Epithelial cell of proximal tubule (primary cell): ENCODE results near the gene UGT1A4. TPM values are rescaled to one million over a fixed set of nuclear protein-coding genes. Genes with fewer than 3 reads are reported as not detected.

Experiments
- DNase-seq: peaks from one replicate; pipeline ENCODE4 v3.0.0-alpha.2; 2011; ENCODE audit warnings: low read depth
- H3K4me3 ChIP-seq: 2 replicates; pipeline ENCODE4 v1.5.1; 2011; ENCODE audit warnings: low read depth, mild to moderate bottlenecking, low read length
- total RNA-seq: library from RNA; depleted of rRNA; stranded (reverse); fragments of >200 nt; gene quantifications from 2 replicates; pipeline ENCODE4 v1.2.3, GENCODE V29; 2015
- TF ChIP-seq, protein P1 (sequence below): conservative IDR thresholded peaks from 2 replicates; pipeline ENCODE4 v1.5.1; 2012; ENCODE audit warnings: low read depth, mild to moderate bottlenecking, low read length

Gene UGT1A4
- total RNA-seq, 1 donor from 2014 or later: not detected

DNA sequence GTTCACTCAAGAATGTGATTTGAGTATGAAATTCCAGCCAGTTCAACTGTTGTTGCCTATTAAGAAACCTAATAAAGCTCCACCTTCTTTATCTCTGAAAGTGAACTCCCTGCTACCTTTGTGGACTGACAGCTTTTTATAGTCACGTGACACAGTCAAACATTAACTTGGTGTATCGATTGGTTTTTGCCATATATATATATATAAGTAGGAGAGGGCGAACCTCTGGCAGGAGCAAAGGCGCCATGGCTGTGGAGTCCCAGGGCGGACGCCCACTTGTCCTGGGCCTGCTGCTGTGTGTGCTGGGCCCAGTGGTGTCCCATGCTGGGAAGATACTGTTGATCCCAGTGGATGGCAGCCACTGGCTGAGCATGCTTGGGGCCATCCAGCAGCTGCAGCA is 41.5 kb downstream of the UGT1A4 start, which contains the start of gene UGT1A1:
Gene UGT1A1, plus strand, starts transcription at position 228 of the 400 bp plus-strand sequence. Its CDS starts 18 bp downstream, at position 246.
- H3K4me3 ChIP-seq: no peak within 1 kb of the TSS
- TF ChIP-seq, protein P1, sequence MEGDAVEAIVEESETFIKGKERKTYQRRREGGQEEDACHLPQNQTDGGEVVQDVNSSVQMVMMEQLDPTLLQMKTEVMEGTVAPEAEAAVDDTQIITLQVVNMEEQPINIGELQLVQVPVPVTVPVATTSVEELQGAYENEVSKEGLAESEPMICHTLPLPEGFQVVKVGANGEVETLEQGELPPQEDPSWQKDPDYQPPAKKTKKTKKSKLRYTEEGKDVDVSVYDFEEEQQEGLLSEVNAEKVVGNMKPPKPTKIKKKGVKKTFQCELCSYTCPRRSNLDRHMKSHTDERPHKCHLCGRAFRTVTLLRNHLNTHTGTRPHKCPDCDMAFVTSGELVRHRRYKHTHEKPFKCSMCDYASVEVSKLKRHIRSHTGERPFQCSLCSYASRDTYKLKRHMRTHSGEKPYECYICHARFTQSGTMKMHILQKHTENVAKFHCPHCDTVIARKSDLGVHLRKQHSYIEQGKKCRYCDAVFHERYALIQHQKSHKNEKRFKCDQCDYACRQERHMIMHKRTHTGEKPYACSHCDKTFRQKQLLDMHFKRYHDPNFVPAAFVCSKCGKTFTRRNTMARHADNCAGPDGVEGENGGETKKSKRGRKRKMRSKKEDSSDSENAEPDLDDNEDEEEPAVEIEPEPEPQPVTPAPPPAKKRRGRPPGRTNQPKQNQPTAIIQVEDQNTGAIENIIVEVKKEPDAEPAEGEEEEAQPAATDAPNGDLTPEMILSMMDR: no peak
- DNase-seq: no peak

DNA sequence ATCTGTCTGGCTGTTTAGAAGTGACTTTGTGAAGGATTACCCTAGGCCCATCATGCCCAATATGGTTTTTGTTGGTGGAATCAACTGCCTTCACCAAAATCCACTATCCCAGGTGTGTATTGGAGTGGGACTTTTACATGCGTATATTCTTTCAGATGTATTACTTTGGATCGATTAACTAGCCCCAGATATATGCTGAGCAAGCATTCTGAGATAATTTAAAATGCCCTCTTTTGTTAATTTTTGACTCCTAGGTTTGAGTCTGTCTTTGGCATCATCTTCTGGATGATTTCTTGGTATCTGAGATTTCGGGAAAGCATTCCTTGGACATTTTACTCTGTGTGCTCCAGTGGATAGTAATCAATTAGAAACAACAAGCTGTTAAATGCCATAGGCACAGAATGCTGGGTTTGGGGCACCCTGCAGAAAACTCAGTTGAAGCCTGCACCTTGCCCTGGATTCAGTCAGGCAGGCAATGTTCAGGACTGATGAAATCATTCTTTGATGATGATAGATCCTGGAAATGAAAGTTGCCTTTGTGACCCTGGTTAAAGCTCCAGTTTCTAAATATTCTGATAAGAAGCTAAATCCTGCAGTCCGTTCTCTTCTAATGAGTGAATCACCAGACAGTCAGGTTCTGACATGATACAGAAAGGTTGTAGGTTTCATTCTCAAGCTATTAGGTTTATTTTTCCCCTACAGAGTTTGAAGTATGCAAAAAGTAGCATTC is 42.7 kb downstream of the UGT1A4 start:
- TF ChIP-seq, protein P1: no peak
- no peak for DNase-seq
- H3K4me3 ChIP-seq: no peak overlapping the region

DNA sequence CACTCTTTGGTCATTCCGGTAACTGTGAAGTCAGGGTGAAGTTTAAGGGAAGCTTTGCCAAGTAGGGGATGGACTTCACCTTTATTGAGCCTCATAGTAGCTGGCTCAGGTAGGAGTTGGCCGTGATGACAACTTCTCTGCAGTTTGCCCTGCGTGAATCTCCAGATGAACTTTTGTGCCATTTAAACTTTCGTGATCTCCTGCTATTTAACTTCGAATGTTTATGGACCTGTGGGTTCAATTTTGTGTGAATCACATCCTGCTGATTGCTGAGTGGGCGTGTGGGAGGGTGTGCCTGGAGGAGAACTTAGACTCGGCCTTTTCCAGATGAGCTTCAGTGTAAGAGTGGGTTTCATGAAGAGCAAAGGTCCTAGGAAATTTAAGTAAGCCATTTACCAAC is 45.7 kb downstream of the UGT1A4 start:
- TF ChIP-seq, protein P1: no peak
- no peak for DNase-seq
- H3K4me3 ChIP-seq: no peak overlapping the region

DNA sequence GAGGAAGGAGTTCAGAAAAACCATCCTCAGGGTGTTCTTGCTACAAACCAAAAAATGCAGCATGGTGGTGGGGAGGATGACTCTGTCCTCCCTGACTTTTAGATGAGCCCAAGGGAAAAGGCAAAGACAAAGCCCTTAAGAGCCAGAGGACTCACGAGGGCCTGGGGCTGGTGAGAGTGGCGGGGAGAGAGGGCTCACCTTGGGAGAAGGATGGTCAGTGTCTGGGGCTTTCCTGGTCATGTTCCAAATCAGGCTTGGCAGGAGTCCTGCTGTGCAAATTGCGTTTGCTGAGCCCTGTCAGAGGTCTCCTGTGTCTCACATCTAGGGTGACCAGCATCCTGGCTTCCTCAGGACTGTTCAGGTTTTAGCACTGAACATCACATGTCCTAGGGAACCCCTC is 46.2 kb downstream of the UGT1A4 start:
- no peak for DNase-seq
- H3K4me3 ChIP-seq: no peak overlapping the region
- TF ChIP-seq, protein P1: no peak

DNA sequence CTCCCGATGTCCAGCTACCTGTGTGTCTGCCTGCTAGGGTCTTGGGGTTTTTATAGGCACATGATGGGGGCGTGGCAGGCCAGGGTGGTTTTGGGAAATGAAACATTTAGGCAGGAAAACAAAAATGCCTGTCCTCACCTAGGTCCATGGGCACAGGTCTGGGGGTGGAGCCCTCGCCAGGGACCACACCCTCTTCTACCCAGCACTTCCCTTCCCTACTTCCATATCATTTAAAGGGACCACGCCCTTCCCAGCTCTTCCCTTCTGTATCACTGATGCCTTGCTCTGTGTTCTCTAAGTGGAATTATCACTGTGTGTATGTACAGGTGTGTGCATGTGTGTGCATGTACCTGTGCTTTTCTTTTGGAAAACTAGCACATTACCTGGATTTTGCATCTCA is 47.9 kb downstream of the UGT1A4 start:
- DNase-seq: no peak
- no peak overlapping the region for H3K4me3 ChIP-seq
- TF ChIP-seq, protein P1: no peak

DNA sequence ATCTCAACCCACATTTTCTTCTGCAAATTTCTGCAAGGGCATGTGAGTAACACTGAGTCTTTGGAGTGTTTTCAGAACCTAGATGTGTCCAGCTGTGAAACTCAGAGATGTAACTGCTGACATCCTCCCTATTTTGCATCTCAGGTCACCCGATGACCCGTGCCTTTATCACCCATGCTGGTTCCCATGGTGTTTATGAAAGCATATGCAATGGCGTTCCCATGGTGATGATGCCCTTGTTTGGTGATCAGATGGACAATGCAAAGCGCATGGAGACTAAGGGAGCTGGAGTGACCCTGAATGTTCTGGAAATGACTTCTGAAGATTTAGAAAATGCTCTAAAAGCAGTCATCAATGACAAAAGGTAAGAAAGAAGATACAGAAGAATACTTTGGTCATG is 49.5 kb downstream of the UGT1A4 start:
- no peak overlapping the region for H3K4me3 ChIP-seq
- no peak for DNase-seq
- TF ChIP-seq, protein P1: no peak

DNA sequence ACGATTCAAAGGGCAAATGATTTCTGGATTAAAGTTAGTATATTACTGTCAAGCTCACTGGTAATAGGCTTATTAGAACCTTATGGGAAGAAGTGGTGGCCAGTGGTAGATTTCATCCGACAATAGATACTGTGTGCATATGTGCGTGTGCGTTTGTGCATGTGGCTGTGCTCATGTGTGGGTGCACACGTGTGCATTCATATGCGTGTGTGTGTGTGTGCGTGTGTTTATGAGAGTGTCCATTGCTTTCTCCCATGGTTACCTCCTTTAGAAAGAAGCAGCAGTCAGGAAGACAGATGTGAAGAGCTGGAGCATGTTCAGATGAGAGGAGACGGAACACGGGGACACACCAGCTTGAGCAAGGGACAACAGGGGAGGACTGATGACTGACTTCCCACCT is 50.7 kb downstream of the UGT1A4 start:
- TF ChIP-seq, protein P1: no peak
- no peak for DNase-seq
- H3K4me3 ChIP-seq: no peak overlapping the region
